GM18870 (cell line): ENCODE measurements around the gene LDB1.

ENCODE experiments used
- ATAC-seq: cut with Tn5 transposase; IDR thresholded peaks from one replicate; pipeline ENCODE4 v1.9.1; 2021; ENCODE audit warnings: moderate library complexity; ENCODE audit not compliant: unreplicated experiment

The LDB1 gene

DNA sequence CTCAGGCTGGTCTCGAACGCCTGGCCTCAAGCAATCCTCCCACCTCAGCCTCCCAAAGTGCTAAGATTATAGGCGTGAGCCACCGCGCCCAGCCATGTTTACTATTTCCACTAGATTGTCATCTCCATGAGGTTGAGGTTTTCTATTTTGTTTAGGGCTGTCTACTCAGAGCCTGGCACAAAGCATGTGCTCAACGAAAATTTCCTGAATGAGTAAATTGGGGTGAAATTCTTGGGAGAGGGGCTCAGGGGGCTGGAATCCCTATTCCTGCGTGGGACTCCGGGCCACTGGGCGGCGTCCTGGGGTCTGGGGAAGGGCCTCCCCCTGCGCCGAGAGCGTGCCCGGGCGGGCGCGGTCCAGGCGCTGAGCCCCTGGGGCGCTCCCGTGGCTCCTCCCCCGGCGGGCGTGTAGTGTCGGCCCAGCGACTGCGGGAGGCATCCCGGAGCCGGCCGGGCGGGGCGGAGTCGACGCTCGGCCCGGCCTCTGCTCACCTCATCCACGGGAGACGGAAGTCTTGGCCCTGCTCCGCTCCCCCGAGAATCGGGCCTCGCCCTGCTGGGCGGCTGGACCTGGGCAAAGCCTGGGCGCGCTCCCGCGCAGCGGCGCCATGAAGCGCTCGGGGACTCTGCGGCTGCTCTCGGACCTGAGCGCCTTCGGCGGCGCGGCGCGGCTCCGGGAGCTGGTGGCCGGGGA, 55.2 kb downstream of the LDB1 start, which contains the start of gene HPS6:
HPS6 (plus strand) TSS at position 482 of the 693 bp plus-strand sequence; CDS start at position 608, 126 bp downstream.
- ATAC-seq: peak; percentile 66

DNA sequence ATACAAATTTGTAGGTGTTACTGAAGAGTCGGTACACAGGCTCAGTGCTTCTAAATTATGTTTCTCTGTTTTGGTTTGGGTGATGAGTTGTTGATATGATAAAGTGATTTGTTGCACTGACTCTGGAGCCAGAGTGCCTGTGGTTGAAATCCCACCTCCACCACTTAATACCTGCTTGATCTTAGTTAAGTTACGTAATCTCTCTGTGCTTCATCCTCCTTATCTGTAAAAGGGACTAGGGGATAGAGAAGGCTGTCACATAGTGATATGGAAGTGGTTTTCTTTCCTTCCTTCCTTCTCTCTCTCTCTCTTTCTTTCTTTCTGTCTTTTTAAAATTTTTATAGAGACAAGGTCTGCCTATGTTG, 55.7 kb downstream of the LDB1 start:
- no peak for ATAC-seq

DNA sequence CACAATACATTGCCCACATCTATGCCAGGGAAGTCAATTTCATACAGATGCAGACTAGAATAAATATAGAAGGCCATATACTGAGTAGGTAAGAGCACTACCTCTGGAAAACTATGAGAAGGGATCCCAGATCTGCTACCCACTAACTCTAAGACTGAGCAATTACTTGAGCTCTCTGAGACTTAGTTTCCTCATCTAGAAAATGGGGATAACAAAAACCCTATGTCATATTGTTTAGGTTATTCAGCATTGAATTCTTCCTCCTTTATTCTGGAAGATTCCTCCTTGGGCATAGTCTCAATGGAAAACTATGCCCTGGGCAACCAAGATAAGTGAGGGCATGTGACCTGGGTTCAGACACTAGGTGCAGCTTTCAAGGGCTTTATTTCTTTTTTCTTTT, 60.2 kb downstream of the LDB1 start:
- no peak for ATAC-seq
